Activated naive CD8-positive, alpha-beta T cell treated with anti-CD3 and anti-CD28 coated beads for 36 hours (primary cell): ENCODE data around the gene ECI2. TPM values are rescaled to one million over a fixed set of nuclear protein-coding genes. Genes with fewer than 3 reads are reported as not detected.
"Not testable (repeated sequence)": the region's sequence is repeated elsewhere in the genome, so short reads cannot be mapped to it uniquely, and the experiment has no call there.

Experiments
- DNase-seq: peaks from one replicate; pipeline ENCODE4 v3.0.0; 2021
- H3K27ac Mint-ChIP-seq: one replicate; pipeline ENCODE4 v1.8.0; 2022; ENCODE audit warnings: mild to moderate bottlenecking, moderate library complexity, mixed read lengths
- H3K27me3 Mint-ChIP-seq: one replicate; pipeline ENCODE4 v1.8.0; 2022; ENCODE audit warnings: mild to moderate bottlenecking, mixed read lengths
- H3K36me3 Mint-ChIP-seq: one replicate; pipeline ENCODE4 v1.8.0; 2021; ENCODE audit warnings: mild to moderate bottlenecking, mixed read lengths
- H3K4me1 Mint-ChIP-seq: one replicate; pipeline ENCODE4 v1.8.0; 2021; ENCODE audit warnings: mixed read lengths
- H3K4me3 Mint-ChIP-seq: one replicate; pipeline ENCODE4 v1.8.0; 2022; ENCODE audit warnings: mild to moderate bottlenecking, moderate library complexity, mixed read lengths
- H3K9me3 Mint-ChIP-seq: one replicate; pipeline ENCODE4 v1.8.0; 2022; ENCODE audit warnings: mixed read lengths
- total RNA-seq, 2 experiments: library from RNA; stranded (reverse); gene quantifications; one replicate each; pipeline ENCODE4 v1.2.3, GENCODE V29; 2021

ECI2 gene
- total RNA-seq, 2 experiments from 2014 or later = 45.0 to 46.9 TPM

GRCh38 chr6:4101298-4101697 is 34.1 kb downstream of the ECI2 start:
- no peaks in the 10 kb centered on the region for H3K9me3 Mint-ChIP-seq
- DNase-seq = no peak
- no peak overlapping the region for H3K4me3 Mint-ChIP-seq
- H3K27me3 Mint-ChIP-seq = no peaks in the 10 kb centered on the region
- no peak overlapping the region for H3K27ac Mint-ChIP-seq
- no peaks in the 10 kb centered on the region for H3K4me1 Mint-ChIP-seq
- H3K36me3 Mint-ChIP-seq = no peaks in the 10 kb centered on the region

GRCh38 chr6:4100655-4101054 is 34.7 kb downstream of the ECI2 start:
- DNase-seq = no peak
- H3K27ac Mint-ChIP-seq = no peak overlapping the region
- no peaks in the 10 kb centered on the region for H3K4me1 Mint-ChIP-seq
- H3K9me3 Mint-ChIP-seq = no peaks in the 10 kb centered on the region
- H3K27me3 Mint-ChIP-seq = no peaks in the 10 kb centered on the region
- no peaks in the 10 kb centered on the region for H3K36me3 Mint-ChIP-seq
- no peak overlapping the region for H3K4me3 Mint-ChIP-seq

DNA sequence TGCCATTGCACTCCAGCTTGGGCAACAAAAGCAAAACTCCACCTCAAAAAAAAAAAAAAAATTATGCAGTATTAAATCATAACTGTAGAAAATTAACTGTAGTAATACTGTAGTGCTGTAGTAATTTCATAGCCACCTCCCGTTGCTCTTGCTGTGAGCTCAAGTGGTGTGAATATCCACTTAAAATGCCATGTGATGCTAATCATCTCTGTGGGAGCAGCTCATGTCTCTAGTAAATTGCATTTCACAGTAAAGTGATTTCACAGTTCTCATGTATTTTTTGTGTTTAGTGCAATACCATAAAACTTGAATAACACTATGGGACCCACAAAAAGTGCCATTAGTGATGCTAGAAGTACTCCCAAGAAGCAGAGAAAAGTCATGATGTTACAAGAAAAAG is 42.1 kb downstream of the ECI2 start:
- Mint-ChIP-seq H3K9me3 (no peaks in the 10 kb centered on the region), H3K36me3 (no peaks in the 10 kb centered on the region), H3K27ac (no peak overlapping the region), H3K4me3 (no peak overlapping the region), H3K27me3 (peaks cover 3% of the 10 kb centered on the region), H3K4me1 (no peaks in the 10 kb centered on the region)
- no peak for DNase-seq

DNA sequence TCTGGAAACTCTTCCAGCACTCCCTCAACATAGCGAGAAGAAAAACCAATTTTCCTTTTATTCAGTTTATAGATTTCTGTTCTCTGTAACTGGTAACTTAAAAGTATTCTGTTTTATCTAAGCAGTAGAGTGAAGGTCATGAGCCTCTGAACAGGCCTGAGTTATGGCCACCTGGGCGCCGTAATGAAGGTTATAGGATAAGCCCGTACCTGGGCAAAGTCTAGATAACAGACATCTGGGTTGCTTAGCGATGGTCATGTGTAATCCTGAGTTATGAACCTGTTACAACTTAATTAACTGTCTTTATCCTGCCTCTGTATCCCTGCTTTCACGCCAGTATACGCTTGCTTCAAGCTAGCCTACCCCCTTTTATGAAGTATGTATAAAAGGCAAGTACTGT is 43.4 kb downstream of the ECI2 start:
- no peaks in the 10 kb centered on the region for H3K4me1 Mint-ChIP-seq
- no peak for DNase-seq
- no peaks in the 10 kb centered on the region for H3K9me3 Mint-ChIP-seq
- no peaks in the 10 kb centered on the region for H3K36me3 Mint-ChIP-seq
- peaks cover 3% of the 10 kb centered on the region for H3K27me3 Mint-ChIP-seq
- no peak overlapping the region for H3K4me3 Mint-ChIP-seq
- H3K27ac Mint-ChIP-seq = no peak overlapping the region

DNA sequence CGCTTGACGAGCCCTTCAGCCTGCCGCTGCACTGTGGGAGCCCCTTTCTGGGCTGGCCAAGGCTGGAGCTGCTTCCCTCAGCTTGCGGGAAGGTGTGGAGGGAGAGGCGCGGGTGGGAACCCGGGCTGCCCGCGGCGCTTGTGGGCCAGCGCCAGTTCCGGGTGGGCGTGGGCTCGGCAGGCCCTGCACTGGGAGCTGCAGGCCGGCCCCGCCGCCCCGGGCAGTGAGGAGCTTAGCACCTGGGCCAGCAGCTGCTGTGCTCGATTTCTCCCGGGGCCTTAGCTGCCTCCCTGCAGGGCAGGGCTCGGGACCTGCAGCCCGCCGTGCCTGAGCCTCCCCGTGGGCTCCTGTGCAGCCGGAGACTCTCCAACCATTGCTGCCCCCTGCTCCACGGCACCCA is 45.3 kb downstream of the ECI2 start:
- not testable (repeated sequence) for DNase-seq, H3K9me3 Mint-ChIP-seq, H3K36me3 Mint-ChIP-seq, H3K4me3 Mint-ChIP-seq, H3K27ac Mint-ChIP-seq, H3K27me3 Mint-ChIP-seq, H3K4me1 Mint-ChIP-seq

DNA sequence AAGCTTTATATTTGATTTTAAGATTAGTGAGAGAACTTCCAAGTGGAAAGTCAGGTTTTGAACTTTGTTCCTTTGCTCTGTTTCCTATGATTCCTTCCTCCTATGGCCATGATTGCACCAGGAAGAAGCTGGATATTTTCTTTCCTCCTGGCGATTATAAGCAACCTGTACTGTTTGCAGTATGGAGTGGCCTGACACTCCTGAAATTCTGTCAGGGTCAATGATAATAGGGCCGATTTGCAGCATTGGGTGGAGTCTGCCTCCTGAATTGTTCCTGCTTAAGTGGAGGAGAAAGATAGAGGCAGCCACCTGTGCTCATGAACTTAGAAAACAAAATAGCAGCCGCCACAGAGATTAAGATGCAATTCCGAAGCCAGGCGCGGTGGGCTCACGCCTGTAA is 46.7 kb downstream of the ECI2 start:
- Mint-ChIP-seq H3K27ac (no peak overlapping the region), H3K9me3 (no peaks in the 10 kb centered on the region), H3K27me3 (peaks cover 3% of the 10 kb centered on the region), H3K36me3 (no peaks in the 10 kb centered on the region), H3K4me1 (no peaks in the 10 kb centered on the region), H3K4me3 (no peak overlapping the region)
- DNase-seq = no peak

GRCh38 chr6:4085332-4085700 is 50.1 kb downstream of the ECI2 start:
- H3K4me3 Mint-ChIP-seq = no peak overlapping the region
- H3K36me3 Mint-ChIP-seq = no peaks in the 10 kb centered on the region
- H3K27ac Mint-ChIP-seq = no peak overlapping the region
- H3K4me1 Mint-ChIP-seq = no peaks in the 10 kb centered on the region
- H3K9me3 Mint-ChIP-seq = no peaks in the 10 kb centered on the region
- no peak for DNase-seq
- no peaks in the 10 kb centered on the region for H3K27me3 Mint-ChIP-seq

DNA sequence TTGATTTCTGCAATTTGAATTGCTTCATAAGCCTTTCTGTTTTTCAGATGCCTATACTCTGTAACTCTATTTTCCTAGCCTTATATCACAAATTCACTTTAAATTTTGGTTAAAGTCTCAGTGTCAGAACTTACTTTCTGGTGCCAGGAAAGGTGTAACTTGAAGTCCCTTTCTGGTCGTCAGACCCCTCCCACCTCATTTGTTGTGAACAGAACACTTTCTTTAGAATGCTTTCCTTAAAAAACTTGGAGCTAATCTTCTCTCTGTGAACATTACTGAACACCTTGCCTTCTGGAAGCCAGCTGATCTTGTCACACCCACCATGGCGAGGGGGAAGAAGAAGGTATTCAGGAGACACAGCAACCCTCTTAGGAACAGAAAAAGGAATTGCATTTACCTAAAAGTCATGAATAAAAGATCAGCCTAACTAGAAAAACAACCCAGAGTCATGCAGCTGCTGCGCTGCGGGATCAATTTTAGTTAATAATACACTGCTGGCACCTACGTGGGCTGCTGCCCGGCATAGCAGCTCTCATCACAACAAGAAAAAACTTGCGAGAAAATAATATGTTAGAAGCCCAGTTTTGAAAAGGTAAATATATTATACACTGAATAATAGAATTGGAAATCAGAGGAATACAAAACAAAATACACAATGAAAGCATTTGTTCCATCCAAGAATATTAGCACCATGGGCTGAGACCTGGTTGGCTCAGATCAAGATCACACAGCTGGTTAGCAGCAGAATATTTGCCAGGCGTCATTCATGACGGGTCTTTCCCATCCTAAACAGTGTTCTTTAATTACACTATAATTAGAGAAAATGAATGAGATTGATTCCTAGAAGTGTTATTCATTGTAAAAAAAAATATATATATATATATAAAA is 50.7 kb downstream of the ECI2 start:
- Mint-ChIP-seq H3K27ac (no peak overlapping the region), H3K27me3 (peaks cover under 1% of the 10 kb centered on the region), H3K4me1 (no peaks in the 10 kb centered on the region), H3K36me3 (no peaks in the 10 kb centered on the region), H3K4me3 (no peak overlapping the region), H3K9me3 (no peaks in the 10 kb centered on the region)
- no peak for DNase-seq

GRCh38 chr6:4078691-4079471 is 56.5 kb downstream of the ECI2 start, which contains the start of gene FAM217A:
Gene FAM217A, minus strand, starts transcription at chr6:4079137. Its CDS starts 1,723 bp downstream, at chr6:4077414.
- H3K4me1 Mint-ChIP-seq = no peaks in the 10 kb centered on the region
- no peak within 1 kb of the TSS for H3K27ac Mint-ChIP-seq
- H3K9me3 Mint-ChIP-seq = no peaks in the 10 kb centered on the region

DNA sequence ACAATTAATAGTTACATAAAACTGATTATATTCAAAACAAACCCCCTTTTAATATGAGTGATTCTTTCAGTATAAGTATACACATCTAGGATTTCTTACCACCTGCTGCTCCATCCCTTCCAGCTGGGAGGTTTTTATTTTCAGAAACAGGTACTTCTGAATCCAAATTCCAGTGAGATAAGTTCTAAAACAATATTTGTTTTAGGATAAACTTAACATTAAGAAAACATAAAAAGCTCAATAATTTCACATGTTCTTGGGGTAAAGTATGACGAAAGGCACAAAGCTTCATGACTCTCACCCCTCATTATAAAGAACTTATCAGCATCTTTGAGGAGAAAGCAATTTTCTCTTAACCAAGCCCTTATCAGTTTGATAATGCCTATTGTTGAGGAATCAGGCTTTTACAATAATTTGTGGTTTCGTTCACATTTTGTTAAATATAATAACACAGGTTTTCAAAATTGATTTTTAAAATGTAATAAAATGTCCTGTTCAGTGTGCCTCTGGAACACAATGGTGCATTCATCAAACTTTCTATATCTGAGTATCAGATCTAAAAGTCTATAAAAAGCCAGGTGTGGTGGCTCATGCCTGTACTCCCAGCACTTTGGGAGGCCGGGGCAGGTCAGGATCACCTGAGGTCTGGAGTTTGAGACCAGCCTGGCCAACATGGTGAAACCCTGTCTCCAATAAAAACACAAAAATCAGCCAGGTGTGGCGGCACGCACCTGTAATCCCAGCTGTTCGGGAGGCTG is 60.7 kb downstream of the ECI2 start:
- no peaks in the 10 kb centered on the region for H3K4me1 Mint-ChIP-seq
- no peaks in the 10 kb centered on the region for H3K9me3 Mint-ChIP-seq
- H3K27me3 Mint-ChIP-seq = peaks cover 20% of the 10 kb centered on the region
- no peak overlapping the region for H3K4me3 Mint-ChIP-seq
- no peaks in the 10 kb centered on the region for H3K36me3 Mint-ChIP-seq
- no peak for DNase-seq
- no peak overlapping the region for H3K27ac Mint-ChIP-seq

More at GRCh38 chr6:4078691-4079471, 56.5 kb downstream of the ECI2 start, which contains the start of gene FAM217A:
- H3K36me3 Mint-ChIP-seq = no peaks in the 10 kb centered on the region
- H3K4me3 Mint-ChIP-seq = no peak within 1 kb of the TSS
- DNase-seq = no peak
- peaks cover 20% of the 10 kb centered on the region for H3K27me3 Mint-ChIP-seq

DNA sequence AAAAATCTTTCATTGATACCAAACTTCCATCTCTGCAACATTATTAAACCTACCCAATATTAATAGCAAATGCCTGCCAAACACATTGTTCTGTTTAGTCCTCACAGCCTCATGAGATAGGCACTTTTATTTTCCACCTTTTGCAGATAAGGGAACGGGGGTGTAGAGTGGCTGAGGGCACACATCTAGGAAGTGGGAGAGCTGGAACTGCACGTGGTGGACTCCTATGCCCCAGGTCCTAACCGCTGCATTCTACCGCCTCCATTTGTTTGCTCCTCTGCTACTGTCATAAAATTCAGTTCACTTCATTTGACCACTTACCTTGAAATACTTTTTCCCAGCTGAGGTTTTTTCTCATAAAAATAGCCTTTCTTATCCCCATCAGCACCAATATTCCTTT is 64.0 kb downstream of the ECI2 start:
- H3K4me1 Mint-ChIP-seq = no peaks in the 10 kb centered on the region
- H3K36me3 Mint-ChIP-seq = no peaks in the 10 kb centered on the region
- no peaks in the 10 kb centered on the region for H3K9me3 Mint-ChIP-seq
- DNase-seq = no peak
- no peak overlapping the region for H3K4me3 Mint-ChIP-seq
- no peak overlapping the region for H3K27ac Mint-ChIP-seq
- H3K27me3 Mint-ChIP-seq = no peaks in the 10 kb centered on the region

- no peak overlapping the region for H3K4me3 Mint-ChIP-seq
- no peaks in the 10 kb centered on the region for H3K27me3 Mint-ChIP-seq
- no peaks in the 10 kb centered on the region for H3K9me3 Mint-ChIP-seq
- H3K4me1 Mint-ChIP-seq = no peaks in the 10 kb centered on the region
- no peak overlapping the region for H3K27ac Mint-ChIP-seq
- DNase-seq = no peak
- peaks cover 15% of the 10 kb centered on the region for H3K36me3 Mint-ChIP-seq
These were observed 66.2 kb downstream of the ECI2 start for GRCh38 chr6:4069199-4069598.

- Mint-ChIP-seq H3K27me3 (no peaks in the 10 kb centered on the region), H3K4me1 (peaks cover 3% of the 10 kb centered on the region), H3K27ac (no peak overlapping the region), H3K9me3 (no peaks in the 10 kb centered on the region), H3K36me3 (peaks cover 19% of the 10 kb centered on the region), H3K4me3 (no peak overlapping the region)
- no peak for DNase-seq
These were observed 67.7 kb downstream of the ECI2 start for GRCh38 chr6:4067673-4068072.

DNA sequence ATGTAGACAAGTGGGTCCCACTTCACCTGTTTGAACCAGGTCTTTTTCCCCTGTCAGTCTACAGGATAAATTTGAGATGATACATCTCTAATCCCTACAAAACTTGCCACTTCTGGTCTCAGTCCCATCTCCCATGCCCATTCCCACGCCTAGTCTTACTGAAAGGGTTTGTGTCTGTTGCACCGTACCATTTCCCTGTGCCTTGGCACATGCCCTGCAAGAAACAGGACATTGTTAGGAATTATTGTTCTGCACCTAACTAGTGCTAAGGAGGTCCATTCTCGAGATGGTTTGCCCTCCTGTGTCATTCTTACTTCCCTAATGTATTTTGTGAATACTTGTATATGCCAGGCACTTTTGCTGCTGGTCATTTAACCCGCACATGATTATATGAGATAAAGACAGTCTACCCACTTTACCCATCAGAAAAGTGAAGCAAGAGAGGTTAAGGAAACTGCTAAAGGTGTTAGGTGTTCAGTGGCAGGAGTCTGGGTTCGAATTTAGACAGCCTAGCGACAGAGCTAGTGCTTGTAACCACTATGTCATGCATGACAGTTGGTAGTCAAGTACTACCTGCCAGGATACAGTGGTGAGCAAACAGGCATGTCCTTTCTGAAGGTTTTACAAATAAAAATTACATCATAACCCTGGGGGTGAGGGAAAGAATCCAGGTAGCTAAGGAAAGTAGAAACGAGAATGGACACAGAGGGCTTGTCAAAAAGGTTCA is 69.2 kb downstream of the ECI2 start:
- peaks cover 3% of the 10 kb centered on the region for H3K4me1 Mint-ChIP-seq
- H3K4me3 Mint-ChIP-seq = no peak overlapping the region
- no peaks in the 10 kb centered on the region for H3K9me3 Mint-ChIP-seq
- DNase-seq = no peak
- H3K27me3 Mint-ChIP-seq = no peaks in the 10 kb centered on the region
- peaks cover 20% of the 10 kb centered on the region for H3K36me3 Mint-ChIP-seq
- peak overlapping the region; percentile 54 for H3K27ac Mint-ChIP-seq
